Fibroblast of villous mesenchyme (primary cell): ENCODE results near the gene ESYT2. TPM values are rescaled to one million over a fixed set of nuclear protein-coding genes. Genes with fewer than 3 reads are reported as not detected.

Experiments used
- DNase-seq: peaks from one replicate; pipeline ENCODE4 v3.0.0-alpha.2; 2010; ENCODE audit warnings: low read depth
- H3K4me3 ChIP-seq: 2 replicates; pipeline ENCODE4 v1.5.1; 2011; ENCODE audit warnings: low read depth, mild to moderate bottlenecking, low read length
- total RNA-seq: library from RNA; depleted of rRNA; stranded (reverse); fragments of >200 nt; gene quantifications from 2 replicates; pipeline ENCODE4 v1.2.3, GENCODE V29; 2012
- TF ChIP-seq, protein P1 (sequence below): IDR thresholded peaks from 2 replicates; pipeline ENCODE4 v1.5.1; 2012; ENCODE audit warnings: low read depth, mild to moderate bottlenecking, low read length; ENCODE audit not compliant: insufficient read depth

Gene ESYT2
- total RNA-seq, 1 donor = 75.1 TPM

DNA sequence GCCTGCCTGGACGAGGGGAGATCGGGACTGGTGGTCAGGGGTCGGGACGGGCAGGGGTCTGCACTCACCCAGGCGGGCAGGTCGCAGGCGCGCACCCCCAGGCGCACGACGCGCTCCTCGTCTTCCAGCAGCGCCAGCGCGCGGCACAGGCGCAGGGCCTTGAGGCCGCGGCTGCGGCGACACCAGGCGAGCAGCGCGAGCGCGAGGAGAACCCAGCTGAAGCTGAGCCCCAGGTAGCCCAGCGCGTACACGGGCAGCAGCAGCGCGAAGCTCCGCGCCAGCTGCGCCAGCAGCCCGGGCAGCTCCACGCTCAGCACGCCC, 328 bp downstream of the ESYT2 start:
- TF ChIP-seq, protein P1, sequence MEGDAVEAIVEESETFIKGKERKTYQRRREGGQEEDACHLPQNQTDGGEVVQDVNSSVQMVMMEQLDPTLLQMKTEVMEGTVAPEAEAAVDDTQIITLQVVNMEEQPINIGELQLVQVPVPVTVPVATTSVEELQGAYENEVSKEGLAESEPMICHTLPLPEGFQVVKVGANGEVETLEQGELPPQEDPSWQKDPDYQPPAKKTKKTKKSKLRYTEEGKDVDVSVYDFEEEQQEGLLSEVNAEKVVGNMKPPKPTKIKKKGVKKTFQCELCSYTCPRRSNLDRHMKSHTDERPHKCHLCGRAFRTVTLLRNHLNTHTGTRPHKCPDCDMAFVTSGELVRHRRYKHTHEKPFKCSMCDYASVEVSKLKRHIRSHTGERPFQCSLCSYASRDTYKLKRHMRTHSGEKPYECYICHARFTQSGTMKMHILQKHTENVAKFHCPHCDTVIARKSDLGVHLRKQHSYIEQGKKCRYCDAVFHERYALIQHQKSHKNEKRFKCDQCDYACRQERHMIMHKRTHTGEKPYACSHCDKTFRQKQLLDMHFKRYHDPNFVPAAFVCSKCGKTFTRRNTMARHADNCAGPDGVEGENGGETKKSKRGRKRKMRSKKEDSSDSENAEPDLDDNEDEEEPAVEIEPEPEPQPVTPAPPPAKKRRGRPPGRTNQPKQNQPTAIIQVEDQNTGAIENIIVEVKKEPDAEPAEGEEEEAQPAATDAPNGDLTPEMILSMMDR = no peak
- peak; percentile 86 for DNase-seq
- H3K4me3 ChIP-seq = peak overlapping the region; percentile 84

DNA sequence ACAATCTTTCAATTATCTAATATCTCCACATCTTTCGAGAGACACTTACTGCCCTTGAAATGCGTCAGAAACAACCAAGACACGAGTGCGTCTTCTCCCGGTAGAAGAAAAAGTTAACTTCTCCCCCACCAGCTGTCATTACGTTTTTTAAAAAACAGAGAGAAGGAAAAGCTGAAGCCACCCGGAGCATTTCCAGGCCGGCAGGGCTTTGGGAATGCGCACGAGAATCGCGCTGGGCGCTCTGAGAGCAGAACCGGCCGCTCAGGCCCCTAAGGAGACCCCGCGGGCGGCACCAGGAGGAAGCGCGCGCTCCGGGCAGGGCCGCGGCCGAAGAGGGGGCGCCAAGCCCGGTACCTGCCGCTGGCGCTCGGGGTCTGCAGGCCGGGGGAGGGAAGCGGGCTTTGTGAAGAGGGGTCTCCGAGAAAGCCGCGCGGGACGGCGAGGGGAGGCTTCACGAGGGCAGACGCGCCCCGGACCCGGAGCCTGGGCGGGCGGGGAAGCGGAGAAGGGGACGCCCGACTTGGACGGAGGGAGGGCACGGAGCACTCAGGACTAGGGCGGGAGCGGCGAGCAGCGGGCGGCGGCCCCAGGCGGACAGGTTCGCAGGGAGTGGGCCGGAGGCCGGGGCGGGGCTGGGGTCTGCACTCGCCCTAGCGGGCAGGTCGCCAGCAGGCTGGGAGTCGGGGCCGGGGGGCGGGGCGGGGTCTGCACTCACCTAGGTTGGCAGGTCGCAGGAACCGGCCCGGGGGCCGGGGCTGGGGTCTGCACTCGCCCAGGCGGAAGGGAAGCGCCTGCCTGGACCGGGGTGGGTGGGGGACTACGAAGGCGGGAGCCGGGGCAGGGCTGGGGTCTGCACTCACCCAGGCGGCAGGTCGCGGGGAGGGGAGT, 932 bp downstream of the ESYT2 start:
- peak overlapping the region; percentile 84 for H3K4me3 ChIP-seq
- DNase-seq = peak; percentile 59
- TF ChIP-seq, protein P1 = no peak

DNA sequence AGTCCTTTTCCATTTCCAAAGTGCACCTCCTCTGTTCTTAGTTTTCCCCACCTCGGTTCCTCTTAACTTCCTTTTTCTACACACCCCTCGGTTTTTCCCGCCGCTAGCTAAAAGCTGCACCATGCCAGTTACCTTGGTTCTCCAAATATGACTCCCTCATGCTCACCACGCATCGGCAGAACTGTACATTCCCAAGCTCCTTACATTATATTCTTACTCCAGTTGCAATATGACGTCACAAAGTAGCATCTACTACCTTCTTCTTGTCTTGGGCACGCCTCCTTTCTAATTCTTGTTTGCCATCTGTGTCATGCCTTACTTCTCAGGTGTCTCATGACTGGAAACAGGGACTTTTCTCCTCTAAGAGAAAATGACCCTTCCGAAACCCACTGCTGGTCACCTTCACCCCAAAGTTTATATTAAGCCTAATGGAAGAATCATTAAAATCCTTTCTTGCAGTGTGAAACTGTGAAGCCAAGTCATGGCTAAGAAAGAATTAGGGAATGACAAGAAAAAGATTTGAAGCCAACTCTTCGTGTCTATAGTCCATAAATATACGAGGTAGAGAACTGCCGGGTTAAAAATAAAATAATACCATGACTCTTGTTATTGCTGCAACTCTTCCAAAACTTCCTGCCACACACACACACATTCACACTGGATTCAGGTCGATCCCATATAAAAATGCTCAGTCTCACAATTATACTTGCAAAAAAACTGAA, 1.7 kb downstream of the ESYT2 start:
- TF ChIP-seq, protein P1 = no peak
- H3K4me3 ChIP-seq = peak overlapping the region; percentile 84
- peak; percentile 44 for DNase-seq

DNA sequence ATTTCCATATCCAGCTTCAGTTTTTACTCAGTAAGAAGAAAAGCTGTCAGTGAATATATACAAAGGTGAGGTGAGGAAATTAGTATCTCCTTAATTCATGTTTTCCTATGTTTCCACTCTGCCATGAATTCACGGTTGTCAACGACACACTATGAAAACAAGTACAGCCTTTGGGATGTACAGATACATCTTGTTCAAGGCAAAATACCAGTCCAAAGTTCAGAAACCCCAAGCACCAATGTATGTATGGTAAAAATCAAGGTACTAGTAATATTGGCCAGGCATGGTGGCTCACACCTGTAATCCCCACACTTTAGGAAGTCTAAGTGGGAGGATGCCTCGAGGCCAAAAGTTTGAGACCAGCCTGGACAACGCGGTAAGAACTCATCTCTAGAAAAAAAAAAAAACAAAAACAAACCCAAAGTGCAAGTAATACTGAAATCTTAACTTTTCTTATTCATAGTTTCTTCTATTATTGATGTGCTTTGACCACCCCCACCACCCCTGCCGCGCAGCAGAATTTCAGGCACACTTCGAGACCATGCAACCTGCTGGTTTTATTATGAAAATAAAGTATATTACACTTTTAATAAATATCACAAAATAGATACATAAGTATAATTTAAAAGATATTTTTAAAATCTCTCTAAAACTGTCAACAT, 3.5 kb downstream of the ESYT2 start:
- TF ChIP-seq, protein P1 = no peak
- no peak overlapping the region for H3K4me3 ChIP-seq
- DNase-seq = no peak

DNA sequence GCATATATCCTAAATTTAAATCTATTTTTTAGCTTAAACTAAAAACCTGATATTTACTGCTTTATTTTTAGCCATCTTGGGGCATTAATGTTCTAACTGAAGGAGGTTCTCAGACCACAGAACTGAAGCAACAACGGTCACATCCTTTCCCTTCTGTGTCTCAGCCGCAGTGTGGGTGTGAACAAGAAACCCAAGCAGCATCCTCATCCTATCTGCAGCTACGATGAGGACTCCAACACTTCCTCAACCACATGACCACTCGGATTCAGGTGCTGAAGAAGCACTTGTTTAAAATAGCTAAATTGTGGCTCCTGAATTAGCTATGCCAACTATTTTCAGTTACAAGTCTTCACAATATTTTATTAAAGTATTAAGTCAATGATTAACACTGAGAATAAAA, 5.3 kb downstream of the ESYT2 start:
- TF ChIP-seq, protein P1 = no peak
- no peak for DNase-seq
- H3K4me3 ChIP-seq = no peak overlapping the region

DNA sequence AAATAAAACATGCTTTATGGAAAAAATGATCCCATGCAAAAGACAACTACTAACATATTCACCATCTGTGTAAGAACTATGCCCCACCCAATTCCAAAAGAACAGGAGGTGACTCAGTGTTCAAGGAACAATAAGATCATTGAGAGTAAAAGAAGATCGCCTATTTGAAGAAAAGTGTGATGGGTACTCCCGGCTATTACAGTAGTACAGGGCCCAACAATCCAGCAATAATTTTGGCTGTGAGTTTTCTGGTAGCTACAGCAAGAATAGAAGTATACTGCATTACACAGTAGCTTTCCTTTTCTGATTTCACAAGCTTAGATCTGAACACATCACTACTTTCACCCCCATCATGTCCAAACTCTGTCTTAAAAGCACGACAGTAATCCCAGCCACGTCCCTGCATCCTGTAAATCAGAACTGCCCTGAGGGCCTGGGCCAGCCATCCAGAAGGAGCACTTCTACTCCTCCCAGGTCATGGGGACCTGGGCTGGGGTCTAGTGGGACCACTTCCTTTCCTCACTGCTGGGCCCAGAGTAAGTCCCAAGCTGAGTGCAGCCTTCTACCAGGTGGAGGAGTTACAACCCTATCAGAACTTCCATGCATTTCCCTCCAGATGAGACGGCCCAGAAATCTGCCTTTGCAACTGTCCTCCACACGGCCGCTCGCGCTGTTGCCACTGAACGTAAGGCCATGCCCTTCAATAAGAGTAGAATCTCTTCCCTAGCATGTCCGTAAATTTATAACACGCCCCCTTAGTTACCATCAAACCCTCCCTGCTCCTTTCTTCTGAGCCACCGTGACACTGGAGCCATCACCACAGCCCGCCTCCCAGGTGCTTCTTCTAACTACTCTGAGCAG, 7.9 kb downstream of the ESYT2 start:
- TF ChIP-seq, protein P1 = no peak
- H3K4me3 ChIP-seq = peak overlapping the region; percentile 6
- DNase-seq = peak; percentile 72
